Lung (tissue), 12 donors: Measurements from ENCODE around the gene KDM3B. TPM values are rescaled to one million over a fixed set of nuclear protein-coding genes. Genes with fewer than 3 reads are reported as not detected.
"Not testable (repeated sequence)": the region's sequence is repeated elsewhere in the genome, so short reads cannot be mapped to it uniquely, and the experiment has no call there.

Experiments used
- ATAC-seq: fragments of 200-7000 bp; cut with Tn5 transposase; one replicate; pipeline ENCODE4 v1.9.1; 2020; ENCODE audit warnings: moderate number of reproducible peaks; ENCODE audit not compliant: insufficient read depth, low FRiP score
- DNase-seq, 3 donors: peaks; one replicate each; pipeline ENCODE4 v3.0.0-alpha.2; 2013 to 2017
- H3K27ac ChIP-seq, 2 donors: one replicate each; pipeline ENCODE4 v1.5.1; 2013; ENCODE audit warnings: mild to moderate bottlenecking in 2 of 2, moderate library complexity in 2 of 2, control low read depth in 1 of 2, inconsistent platforms in 1 of 2, low read depth in 1 of 2, low read length in 1 of 2
- H3K27me3 ChIP-seq, 3 donors: one replicate each; pipeline ENCODE4 v1.5.1; 2013; ENCODE audit warnings: low read length in 2 of 3; ENCODE audit not compliant: control insufficient read depth in 3 of 3, insufficient read depth in 3 of 3
- H3K36me3 ChIP-seq, 4 donors: one replicate each; pipeline ENCODE4 v1.5.1; 2013; ENCODE audit warnings: low read length in 4 of 4, mild to moderate bottlenecking in 1 of 4, moderate library complexity in 1 of 4; ENCODE audit not compliant: control insufficient read depth in 4 of 4, insufficient read depth in 4 of 4
- H3K4me1 ChIP-seq, 5 donors: one replicate each; pipeline ENCODE4 v1.5.1; 2013; ENCODE audit warnings: low read length in 5 of 5, mild to moderate bottlenecking in 2 of 5, moderate library complexity in 1 of 5; ENCODE audit not compliant: control insufficient read depth in 5 of 5, insufficient read depth in 5 of 5
- H3K4me3 ChIP-seq: one replicate; pipeline ENCODE4 v1.5.1; 2013; ENCODE audit warnings: mild to moderate bottlenecking, control low read depth, moderate library complexity
- H3K9ac ChIP-seq, 2 donors: one replicate each; pipeline ENCODE4 v1.5.1; 2013; ENCODE audit warnings: low read length in 2 of 2, control low read depth in 1 of 2; ENCODE audit not compliant: insufficient read depth in 1 of 2
- H3K9me3 ChIP-seq, 4 donors: one replicate each; pipeline ENCODE4 v1.5.1; 2013; ENCODE audit warnings: low read length in 3 of 4, mild to moderate bottlenecking in 1 of 4, moderate library complexity in 1 of 4; ENCODE audit not compliant: control insufficient read depth in 4 of 4, insufficient read depth in 3 of 4
- whole genome bisulfite sequencing, 2 donors: extraction: QIAGEN DNeasy Blood & Tissue Kit; methylation state at CpG; one replicate each; pipeline ENCODE4 v1.1.7; 2013; 5-methylcytosine and 5-hydroxymethylcytosine counted together
- polyA plus RNA-seq, 2 donors: library from polyadenylated mRNA; stranded (reverse); fragments of 200-250 nt; gene quantifications; one replicate each; pipeline ENCODE4 v1.2.1, GENCODE V29; 2013
- total RNA-seq, 2 donors: library from RNA; depleted of rRNA in 1 of 2; stranded (reverse); fragments of >200 nt in 1 of 2; gene quantifications; one replicate each; pipeline ENCODE4 v1.2.1, GENCODE V29; 2014 to 2021
- TF ChIP-seq, protein P1 (sequence below): IDR thresholded peaks from 2 replicates; pipeline ENCODE4 v1.5.1; 2012; ENCODE audit warnings: mild to moderate bottlenecking; ENCODE audit errors: control extremely low read depth, extremely low read depth
- donor health status: control.
- donor health status: control.
- donor health status: Bipolar disorder and iron deficiency.
- donor health status: healthy.
- donor health status: DM: yes; HTN: yes; CAD: no.

The KDM3B gene
- total and polyA plus RNA-seq, 4 donors = 17.7 to 92.7 (median 37.5) TPM

- TF ChIP-seq, protein P1, sequence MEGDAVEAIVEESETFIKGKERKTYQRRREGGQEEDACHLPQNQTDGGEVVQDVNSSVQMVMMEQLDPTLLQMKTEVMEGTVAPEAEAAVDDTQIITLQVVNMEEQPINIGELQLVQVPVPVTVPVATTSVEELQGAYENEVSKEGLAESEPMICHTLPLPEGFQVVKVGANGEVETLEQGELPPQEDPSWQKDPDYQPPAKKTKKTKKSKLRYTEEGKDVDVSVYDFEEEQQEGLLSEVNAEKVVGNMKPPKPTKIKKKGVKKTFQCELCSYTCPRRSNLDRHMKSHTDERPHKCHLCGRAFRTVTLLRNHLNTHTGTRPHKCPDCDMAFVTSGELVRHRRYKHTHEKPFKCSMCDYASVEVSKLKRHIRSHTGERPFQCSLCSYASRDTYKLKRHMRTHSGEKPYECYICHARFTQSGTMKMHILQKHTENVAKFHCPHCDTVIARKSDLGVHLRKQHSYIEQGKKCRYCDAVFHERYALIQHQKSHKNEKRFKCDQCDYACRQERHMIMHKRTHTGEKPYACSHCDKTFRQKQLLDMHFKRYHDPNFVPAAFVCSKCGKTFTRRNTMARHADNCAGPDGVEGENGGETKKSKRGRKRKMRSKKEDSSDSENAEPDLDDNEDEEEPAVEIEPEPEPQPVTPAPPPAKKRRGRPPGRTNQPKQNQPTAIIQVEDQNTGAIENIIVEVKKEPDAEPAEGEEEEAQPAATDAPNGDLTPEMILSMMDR = no peak
- DNase-seq (no peak), ATAC-seq (no peak)
- no peaks in the 10 kb centered on the region for H3K27me3 ChIP-seq
- H3K27ac ChIP-seq = no peak overlapping the region
- H3K36me3 ChIP-seq = peaks cover 15 to 36% (median 23%) of the 10 kb centered on the region in 4 donors
- H3K4me1 ChIP-seq = no peaks in the 10 kb centered on the region
- WGBS, 2 donors = 95% methylated on average over 10 of the region's 10 CpGs
- H3K4me3 ChIP-seq = no peak overlapping the region
- H3K9me3 ChIP-seq = no peaks in the 10 kb centered on the region
- H3K9ac ChIP-seq = no peak overlapping the region
Measured at GRCh38 chr5:138386290-138386689, 33.8 kb downstream of the KDM3B start.

GRCh38 chr5:138389332-138389731, 36.8 kb downstream of the KDM3B start:
- TF ChIP-seq, protein P1 = no peak
- no peaks in the 10 kb centered on the region for H3K9me3 ChIP-seq
- no peak overlapping the region for H3K9ac ChIP-seq
- ATAC-seq (no peak), DNase-seq (no peak)
- no peaks in the 10 kb centered on the region for H3K27me3 ChIP-seq
- H3K27ac ChIP-seq = no peak overlapping the region
- 86 to 89% methylated on average over 3 of the region's 3 CpGs for WGBS, 2 donors
- peaks cover 22 to 42% (median 35%) of the 10 kb centered on the region in 4 donors for H3K36me3 ChIP-seq
- no peak overlapping the region for H3K4me3 ChIP-seq
- H3K4me1 ChIP-seq = peaks cover 0 to 11% (median 0%) of the 10 kb centered on the region in 5 donors

DNA sequence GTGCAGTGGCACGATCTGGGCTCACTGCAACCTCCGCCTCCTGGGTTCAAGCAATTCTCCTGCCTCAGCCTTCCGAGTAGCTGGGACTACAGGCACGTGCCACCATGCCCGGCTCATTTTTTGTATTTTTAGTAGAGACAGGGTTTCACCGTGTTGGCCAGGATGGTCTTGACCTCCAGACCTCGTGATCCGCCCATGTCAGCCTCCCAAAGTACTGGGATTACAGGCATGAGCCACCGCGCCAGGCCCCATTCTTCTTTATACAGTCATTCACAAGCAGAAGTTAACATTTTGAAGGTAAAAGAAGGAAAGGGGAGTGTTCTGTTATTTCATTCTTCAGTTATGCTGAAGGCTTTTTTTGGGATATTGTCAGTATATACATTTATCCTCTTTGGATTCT, 37.4 kb downstream of the KDM3B start:
- H3K4me3 ChIP-seq, ATAC-seq, DNase-seq, H3K9me3 ChIP-seq, H3K27me3 ChIP-seq, H3K27ac ChIP-seq, H3K9ac ChIP-seq: not testable (repeated sequence)
- WGBS, 2 donors = 96 to 97% methylated on average over 10 of the region's 10 CpGs
- Histone ChIP-seq H3K36me3 (peaks cover 22 to 45% (median 37%) of the 10 kb centered on the region in 4 donors), H3K4me1 (peaks cover 0 to 11% (median 0%) of the 10 kb centered on the region in 5 donors)

DNA sequence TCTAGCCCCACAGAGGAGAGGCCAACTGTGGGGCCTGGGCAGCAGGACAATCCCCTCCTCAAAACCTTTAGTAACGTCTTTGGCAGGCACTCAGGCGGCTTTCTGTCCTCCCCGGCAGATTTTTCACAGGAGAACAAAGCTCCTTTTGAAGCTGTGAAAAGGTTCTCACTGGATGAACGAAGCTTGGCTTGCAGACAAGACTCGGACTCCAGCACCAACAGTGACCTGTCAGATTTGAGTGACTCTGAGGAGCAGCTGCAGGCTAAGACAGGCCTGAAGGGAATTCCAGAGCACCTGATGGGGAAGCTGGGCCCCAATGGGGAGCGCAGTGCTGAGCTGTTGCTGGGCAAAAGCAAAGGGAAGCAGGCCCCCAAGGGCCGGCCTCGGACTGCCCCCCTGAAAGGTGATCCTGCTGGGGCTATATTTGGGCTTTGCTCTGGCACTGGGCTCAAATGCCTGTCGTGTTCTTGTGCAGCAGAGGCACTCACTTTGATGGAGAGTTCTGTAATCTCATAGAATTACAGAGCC, 39.4 kb downstream of the KDM3B start:
- peak overlapping the region in 1 of 2 donors; percentile 43 for H3K27ac ChIP-seq
- WGBS, 2 donors = 91 to 94% methylated on average over 9 of the region's 9 CpGs
- peak in 1 of 3 donors; percentile 14 for DNase-seq
- no peaks in the 10 kb centered on the region for H3K9me3 ChIP-seq
- no peak overlapping the region for H3K9ac ChIP-seq
- TF ChIP-seq, protein P1 = no peak
- peaks cover 0 to 11% (median 0%) of the 10 kb centered on the region in 5 donors for H3K4me1 ChIP-seq
- ATAC-seq = no peak
- no peaks in the 10 kb centered on the region for H3K27me3 ChIP-seq
- peaks cover 15 to 41% (median 35%) of the 10 kb centered on the region in 4 donors for H3K36me3 ChIP-seq
- no peak overlapping the region for H3K4me3 ChIP-seq
